Fibroblast of lung (primary cell): ENCODE measurements around the gene TMEM233. TPM values are rescaled to one million over a fixed set of nuclear protein-coding genes. Genes with fewer than 3 reads are reported as not detected.

Experiments used
- DNase-seq, 2 donors: peaks; one replicate each; pipeline versions ENCODE4 v3.0.0 to v3.0.0-alpha.2; 2010; ENCODE audit warnings: low read depth in 2 of 2
- H2AFZ ChIP-seq: 2 replicates; pipeline ENCODE4 v1.5.1; 2012; ENCODE audit warnings: low read length, control low read depth, inconsistent platforms
- H3K27ac ChIP-seq: 2 replicates; pipeline ENCODE4 v1.5.1; 2011; ENCODE audit warnings: low read length, control low read depth; ENCODE audit not compliant: insufficient read depth
- H3K27me3 ChIP-seq: 2 replicates; pipeline ENCODE4 v1.5.1; 2011; ENCODE audit warnings: mild to moderate bottlenecking, low read length; ENCODE audit not compliant: control insufficient read depth, insufficient read depth
- H3K36me3 ChIP-seq: 2 replicates; pipeline ENCODE4 v1.5.1; 2011; ENCODE audit warnings: low read length; ENCODE audit not compliant: control insufficient read depth, insufficient read depth
- H3K4me1 ChIP-seq: 2 replicates; pipeline ENCODE4 v1.5.1; 2011; ENCODE audit warnings: low read length; ENCODE audit not compliant: control insufficient read depth, insufficient read depth; ENCODE audit errors: extremely low read depth
- H3K4me2 ChIP-seq: 2 replicates; pipeline ENCODE4 v1.5.1; 2011; ENCODE audit warnings: low read length, control low read depth; ENCODE audit not compliant: insufficient read depth; ENCODE audit errors: extremely low read depth
- H3K4me3 ChIP-seq, 4 experiments: fragments of 200-600 bp in 1 of 4; sonication (generic) in 1 of 4; replicated peaks in 1 of 4; 2 replicates each; pipeline ENCODE4 v1.5.1; 2011 to 2016; ENCODE audit warnings: low read length in 4 of 4, low read depth in 3 of 4, mild to moderate bottlenecking in 3 of 4, control low read depth in 2 of 4, inconsistent platforms in 1 of 4, mixed read lengths in 1 of 4; ENCODE audit not compliant: insufficient read depth in 1 of 4; ENCODE audit errors: control extremely low read depth in 1 of 4
- H3K79me2 ChIP-seq: 2 replicates; pipeline ENCODE4 v1.5.1; 2012; ENCODE audit warnings: mild to moderate bottlenecking, low read length, inconsistent platforms; ENCODE audit not compliant: control insufficient read depth, insufficient read depth
- H3K9ac ChIP-seq: 2 replicates; pipeline ENCODE4 v1.5.1; 2011; ENCODE audit warnings: mild to moderate bottlenecking, low read length, control low read depth; ENCODE audit not compliant: insufficient read depth
- H3K9me3 ChIP-seq: 2 replicates; pipeline ENCODE4 v1.5.1; 2012; ENCODE audit warnings: low read depth, low read length; ENCODE audit not compliant: control insufficient read depth, insufficient read depth
- H4K20me1 ChIP-seq: 2 replicates; pipeline ENCODE4 v1.5.1; 2011; ENCODE audit warnings: low read length; ENCODE audit not compliant: control insufficient read depth, insufficient read depth; ENCODE audit errors: extremely low read depth
- CTCF ChIP-seq, 2 donors: IDR thresholded peaks in 1 of 2; conservative IDR thresholded peaks in 1 of 2; 1 replicate in 1 of 2; 2 replicates in 1 of 2; pipeline ENCODE4 v1.5.1; 2011 to 2012; ENCODE audit warnings: low read length in 2 of 2, control low read depth in 1 of 2, inconsistent platforms in 1 of 2, low read depth in 1 of 2, mild to moderate bottlenecking in 1 of 2
- EZH2 ChIP-seq: IDR thresholded peaks from 2 replicates; pipeline ENCODE4 v1.5.1; 2012; ENCODE audit warnings: low read length, control low read depth, mild to moderate bottlenecking; ENCODE audit errors: missing control alignments
- polyA plus RNA-seq, 2 donors: library from polyadenylated mRNA; depleted of rRNA in 1 of 2; stranded (reverse) in 1 of 2; unstranded in 1 of 2; fragments of >200 nt; gene quantifications; 2 replicates each; pipeline ENCODE4 v1.2.1, GENCODE V29; 2011 to 2012; ENCODE audit warnings: missing spikeins in 1 of 2
- total RNA-seq: library from RNA; depleted of rRNA; stranded (reverse); fragments of >200 nt; gene quantifications from 2 replicates; pipeline ENCODE4 v1.2.1, GENCODE V29; 2014

The TMEM233 gene
- total and polyA plus RNA-seq, 2 donors (not counting 1 experiment from before 2014, with no cell fraction given) = under 0.01 TPM; not detected in 1

GRCh38 chr12:119660076-119660475 lies 66.5 kb downstream of the TMEM233 start:
- no peaks in the 10 kb centered on the region for H3K4me1 ChIP-seq
- no peak overlapping the region for H3K9ac ChIP-seq
- H3K4me2 ChIP-seq = no peak overlapping the region
- H2AFZ ChIP-seq = no peak overlapping the region
- H3K36me3 ChIP-seq = no peaks in the 10 kb centered on the region
- no peaks in the 10 kb centered on the region for H3K9me3 ChIP-seq
- no peak overlapping the region for H3K4me3 ChIP-seq
- no peaks in the 10 kb centered on the region for H4K20me1 ChIP-seq
- no peak for TF ChIP-seq CTCF (conservative IDR thresholded peaks at IDR 0.05 in 1 of 2, IDR thresholded peaks at IDR 0.05 in 1 of 2; ENCODE audit: low read depth in 1 of 2, low read length in 2 of 2)
- TF ChIP-seq EZH2 = no peak
- no peaks in the 10 kb centered on the region for H3K79me2 ChIP-seq
- H3K27ac ChIP-seq = no peak overlapping the region
- no peak for DNase-seq
- H3K27me3 ChIP-seq = no peaks in the 10 kb centered on the region

DNA sequence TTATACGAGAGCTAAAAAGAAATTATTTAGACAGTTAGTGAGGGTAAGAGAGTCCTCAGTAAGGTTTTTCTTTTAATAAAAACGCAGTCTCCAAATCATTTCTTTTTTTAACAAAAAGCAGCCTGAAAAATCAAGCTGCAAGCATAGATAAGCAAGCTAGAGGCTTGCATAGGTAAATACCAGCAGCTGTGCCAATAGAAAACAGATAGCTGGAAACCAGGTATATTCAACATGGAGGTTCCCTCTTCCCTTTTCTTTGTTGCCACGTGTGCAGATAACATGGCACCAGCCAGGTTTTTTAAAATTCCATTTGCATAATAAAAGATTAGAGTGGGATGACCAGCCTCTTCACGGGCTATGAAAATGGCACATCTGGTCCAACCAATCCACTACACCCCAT lies 68.3 kb downstream of the TMEM233 start:
- no peaks in the 10 kb centered on the region for H3K27me3 ChIP-seq
- no peak for TF ChIP-seq CTCF (conservative IDR thresholded peaks at IDR 0.05 in 1 of 2, IDR thresholded peaks at IDR 0.05 in 1 of 2; ENCODE audit: low read depth in 1 of 2, low read length in 2 of 2)
- no peak for TF ChIP-seq EZH2
- H2AFZ ChIP-seq = no peak overlapping the region
- no peak for DNase-seq
- H4K20me1 ChIP-seq = no peaks in the 10 kb centered on the region
- no peaks in the 10 kb centered on the region for H3K4me1 ChIP-seq
- H3K9ac ChIP-seq = no peak overlapping the region
- H3K4me2 ChIP-seq = no peak overlapping the region
- H3K4me3 ChIP-seq = no peak overlapping the region
- no peaks in the 10 kb centered on the region for H3K9me3 ChIP-seq
- no peaks in the 10 kb centered on the region for H3K79me2 ChIP-seq
- no peak overlapping the region for H3K27ac ChIP-seq
- H3K36me3 ChIP-seq = no peaks in the 10 kb centered on the region

- Histone ChIP-seq H3K27ac (no peak overlapping the region), H2AFZ (no peak overlapping the region), H3K27me3 (no peaks in the 10 kb centered on the region), H3K4me1 (no peaks in the 10 kb centered on the region), H3K9ac (no peak overlapping the region), H3K79me2 (peaks cover 9% of the 10 kb centered on the region), H3K4me2 (no peak overlapping the region), H4K20me1 (no peaks in the 10 kb centered on the region), H3K9me3 (no peaks in the 10 kb centered on the region), H3K36me3 (no peaks in the 10 kb centered on the region), H3K4me3 (no peak overlapping the region)
- no peak for DNase-seq
- TF ChIP-seq CTCF (conservative IDR thresholded peaks at IDR 0.05 in 1 of 2, IDR thresholded peaks at IDR 0.05 in 1 of 2; ENCODE audit: low read depth in 1 of 2, low read length in 2 of 2) = no peak
- TF ChIP-seq EZH2 = no peak
Observed at GRCh38 chr12:119664642-119665041, 71.1 kb downstream of the TMEM233 start.
